HCEC 1CT (cell line): ENCODE results near the gene TEX101.
A peak's percentile ranks its signal among the peaks of the same experiment; 100 is the strongest.

ENCODE experiments used
- DNase-seq: peaks from one replicate; pipeline ENCODE4 v3.0.0-alpha.2; 2017

The TEX101 gene

GRCh38 chr19:43450545-43450997 lies 35.9 kb downstream of the TEX101 start:
- peak; percentile 21 for DNase-seq

GRCh38 chr19:43452582-43452981 lies 37.9 kb downstream of the TEX101 start:
- DNase-seq: no peak

GRCh38 chr19:43454031-43454430 lies 39.3 kb downstream of the TEX101 start:
- DNase-seq: no peak

GRCh38 chr19:43455321-43456113 lies 40.8 kb downstream of the TEX101 start:
- no peak for DNase-seq

- no peak for DNase-seq
These were observed 43.1 kb downstream of the TEX101 start for GRCh38 chr19:43457809-43458208.

- DNase-seq: no peak
These were observed 45.8 kb downstream of the TEX101 start for GRCh38 chr19:43460362-43461016.

- DNase-seq: no peak
These were observed 46.6 kb downstream of the TEX101 start for GRCh38 chr19:43461303-43461702.

- no peak for DNase-seq
These were observed 47.7 kb downstream of the TEX101 start for GRCh38 chr19:43462383-43462782.

GRCh38 chr19:43462785-43463380 lies 48.2 kb downstream of the TEX101 start:
- no peak for DNase-seq

- DNase-seq: peak; percentile 73
These were observed 48.9 kb downstream of the TEX101 start for GRCh38 chr19:43463381-43464133.

- no peak for DNase-seq
These were observed 49.6 kb downstream of the TEX101 start for GRCh38 chr19:43464134-43464775.

- no peak for DNase-seq
These were observed 50.9 kb downstream of the TEX101 start, which contains the start of gene LYPD3 for GRCh38 chr19:43465468-43466120. Gene LYPD3, minus strand, starts transcription at chr19:43465608. Its CDS starts 37 bp downstream, at chr19:43465571.

- no peak for DNase-seq
These were observed 52.1 kb downstream of the TEX101 start for GRCh38 chr19:43466793-43467192.

- no peak for DNase-seq
These were observed 52.6 kb downstream of the TEX101 start for GRCh38 chr19:43467276-43467675.

GRCh38 chr19:43467730-43468129 lies 53.0 kb downstream of the TEX101 start:
- DNase-seq: peak; percentile 67
